DOHH2 (cell line): ENCODE results near the gene CRHR1.

Experiments
- H3F3A ChIP-seq: fragments of 200-600 bp; sonication (generic), shearing (Covaris generic); 2 replicates; pipeline ENCODE4 v1.6.0; 2016; ENCODE audit warnings: antibody characterized with exemption, mild to moderate bottlenecking; ENCODE audit not compliant: control insufficient read depth, insufficient read depth
- H3K27ac ChIP-seq: fragments of 200-600 bp; sonication (generic); 2 replicates; pipeline ENCODE4 v1.5.1; 2014; ENCODE audit warnings: low read depth, mild to moderate bottlenecking, low read length, moderate library complexity
- H3K27me3 ChIP-seq: fragments of 200-600 bp; sonication (generic); 2 replicates; pipeline ENCODE4 v1.6.1; 2014; ENCODE audit warnings: mild to moderate bottlenecking, low read length, mixed read lengths; ENCODE audit not compliant: control insufficient read depth
- H3K36me3 ChIP-seq: fragments of 200-600 bp; sonication (generic); 2 replicates; pipeline ENCODE4 v1.6.1; 2014; ENCODE audit warnings: mild to moderate bottlenecking, low read length, moderate library complexity, mixed read lengths; ENCODE audit not compliant: control insufficient read depth
- H3K4me1 ChIP-seq: fragments of 200-600 bp; sonication (generic); 2 replicates; pipeline ENCODE4 v1.6.1; 2014; ENCODE audit warnings: mild to moderate bottlenecking, low read length, mixed read lengths; ENCODE audit not compliant: control insufficient read depth
- H3K4me2 ChIP-seq: fragments of 200-600 bp; sonication (generic); 2 replicates; pipeline ENCODE4 v1.6.0; 2014; ENCODE audit warnings: mild to moderate bottlenecking, low read length, moderate library complexity
- H3K4me3 ChIP-seq: fragments of 200-600 bp; sonication (generic); 2 replicates; pipeline ENCODE4 v1.5.1; 2014; ENCODE audit warnings: mild to moderate bottlenecking, low read length, mixed read lengths
- H3K79me2 ChIP-seq: fragments of 200-600 bp; sonication (generic); 2 replicates; pipeline ENCODE4 v1.6.1; 2014; ENCODE audit warnings: mild to moderate bottlenecking, low read length, mixed read lengths; ENCODE audit not compliant: control insufficient read depth
- H3K9me2 ChIP-seq: fragments of 200-600 bp; sonication (generic); replicated peaks from 2 replicates; pipeline ENCODE4 v1.6.1; 2014; ENCODE audit warnings: mild to moderate bottlenecking, low read length, mixed read lengths; ENCODE audit not compliant: control insufficient read depth
- H3K9me3 ChIP-seq: fragments of 200-600 bp; sonication (generic); 2 replicates; pipeline ENCODE4 v1.6.1; 2014; ENCODE audit warnings: antibody characterized with exemption, low read length, mixed read lengths; ENCODE audit not compliant: control insufficient read depth, insufficient read depth
- H4K20me1 ChIP-seq: fragments of 200-600 bp; sonication (generic); 2 replicates; pipeline ENCODE4 v1.6.0; 2014; ENCODE audit warnings: low read depth, mild to moderate bottlenecking, antibody characterized with exemption, low read length, moderate library complexity; ENCODE audit not compliant: control insufficient read depth, insufficient read depth
- CTCF ChIP-seq: fragments of 200-600 bp; sonication (generic); IDR thresholded peaks from one replicate; pipeline ENCODE4 v1.5.1; 2014; ENCODE audit warnings: antibody characterized with exemption, mild to moderate bottlenecking, low read depth, low read length; ENCODE audit not compliant: poor library complexity, severe bottlenecking
- EZH2phosphoT487 ChIP-seq: fragments of 200-600 bp; sonication (generic); IDR thresholded peaks from 2 replicates; pipeline ENCODE4 v1.6.1; 2017; ENCODE audit warnings: borderline replicate concordance, mild to moderate bottlenecking, antibody characterized with exemption, low read length, moderate library complexity, mixed read lengths

Gene CRHR1

GRCh38 chr17:45847101-45847500, 63.0 kb downstream of the CRHR1 start:
- Histone ChIP-seq H4K20me1 (no peaks in the 10 kb centered on the region), H3K27ac (no peak overlapping the region), H3K27me3 (peaks cover 5% of the 10 kb centered on the region), H3K4me1 (no peaks in the 10 kb centered on the region), H3F3A (no peaks in the 10 kb centered on the region), H3K79me2 (no peaks in the 10 kb centered on the region), H3K36me3 (no peaks in the 10 kb centered on the region), H3K4me2 (no peak overlapping the region), H3K4me3 (no peak overlapping the region), H3K9me3 (no peaks in the 10 kb centered on the region), H3K9me2 (no peaks in the 10 kb centered on the region)
- TF ChIP-seq EZH2phosphoT487 (no peak), CTCF (no peak)

GRCh38 chr17:45847747-45848146, 63.6 kb downstream of the CRHR1 start:
- Histone ChIP-seq H3F3A (no peaks in the 10 kb centered on the region), H3K27me3 (peaks cover 8% of the 10 kb centered on the region), H3K4me1 (peaks cover 4% of the 10 kb centered on the region; the same call in 1 of the 2 replicates), H3K9me3 (no peaks in the 10 kb centered on the region), H3K27ac (no peak overlapping the region), H3K36me3 (no peaks in the 10 kb centered on the region), H3K4me2 (no peak overlapping the region), H3K9me2 (no peaks in the 10 kb centered on the region), H3K79me2 (no peaks in the 10 kb centered on the region), H4K20me1 (no peaks in the 10 kb centered on the region), H3K4me3 (no peak overlapping the region)
- TF ChIP-seq EZH2phosphoT487, result no peak
- no peak for TF ChIP-seq CTCF

GRCh38 chr17:45848405-45848804, 64.3 kb downstream of the CRHR1 start:
- Histone ChIP-seq H3K79me2 (no peaks in the 10 kb centered on the region), H3K4me2 (no peak overlapping the region), H3K27ac (no peak overlapping the region), H3K4me3 (no peak overlapping the region), H3K9me3 (no peaks in the 10 kb centered on the region), H3K27me3 (peaks cover 8% of the 10 kb centered on the region), H4K20me1 (no peaks in the 10 kb centered on the region), H3K9me2 (no peaks in the 10 kb centered on the region), H3K36me3 (no peaks in the 10 kb centered on the region), H3K4me1 (peaks cover 4% of the 10 kb centered on the region; the same call in 1 of the 2 replicates), H3F3A (no peaks in the 10 kb centered on the region)
- TF ChIP-seq CTCF, result no peak
- TF ChIP-seq EZH2phosphoT487, result no peak
